Prostate gland (tissue), 2 donors: ENCODE data around the gene P2RY12.

Experiments used
- POLR2A ChIP-seq: fragments of 450-650 bp; IDR thresholded peaks from one replicate; pipeline ENCODE4 v1.6.1; 2016; ENCODE audit warnings: antibody characterized with exemption, mild to moderate bottlenecking
- POLR2AphosphoS5 ChIP-seq: sonication (generic); formaldehyde crosslinking; IDR thresholded peaks from one replicate; pipeline ENCODE4 v1.6.1; 2017; ENCODE audit warnings: antibody characterized with exemption
- TF ChIP-seq, protein P1 (sequence below), 4 experiments: fragments of 200-600 bp in 2 of 4; fragments of 450-650 bp in 2 of 4; sonication (generic) in 2 of 4; IDR thresholded peaks; 1 replicate in 3 of 4; 2 replicates in 1 of 4; pipeline ENCODE4 v1.5.1; 2016 to 2019; ENCODE audit warnings: antibody characterized with exemption in 4 of 4, mild to moderate bottlenecking in 2 of 4, moderate library complexity in 2 of 4

DNA sequence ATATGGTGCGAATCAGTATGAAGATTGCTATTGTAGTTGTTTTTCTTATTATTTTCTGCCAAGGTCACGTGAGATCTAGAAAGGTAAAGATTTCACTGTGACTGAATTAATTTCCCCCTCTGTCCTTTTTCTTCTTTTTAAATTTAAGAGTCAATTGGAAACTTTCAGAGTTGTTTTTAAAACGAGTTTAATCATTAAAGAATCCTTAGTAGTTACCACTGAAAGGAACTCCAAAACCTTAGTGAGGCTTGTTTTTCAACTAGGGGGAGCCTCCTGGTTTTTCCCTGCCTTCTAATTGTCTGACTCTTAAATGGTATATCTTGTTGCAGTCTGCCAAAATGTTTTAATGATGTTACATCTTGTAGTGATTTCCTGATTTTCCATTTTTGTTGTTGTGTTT lies 17.6 kb downstream of the P2RY12 start:
- TF ChIP-seq, protein P1, sequence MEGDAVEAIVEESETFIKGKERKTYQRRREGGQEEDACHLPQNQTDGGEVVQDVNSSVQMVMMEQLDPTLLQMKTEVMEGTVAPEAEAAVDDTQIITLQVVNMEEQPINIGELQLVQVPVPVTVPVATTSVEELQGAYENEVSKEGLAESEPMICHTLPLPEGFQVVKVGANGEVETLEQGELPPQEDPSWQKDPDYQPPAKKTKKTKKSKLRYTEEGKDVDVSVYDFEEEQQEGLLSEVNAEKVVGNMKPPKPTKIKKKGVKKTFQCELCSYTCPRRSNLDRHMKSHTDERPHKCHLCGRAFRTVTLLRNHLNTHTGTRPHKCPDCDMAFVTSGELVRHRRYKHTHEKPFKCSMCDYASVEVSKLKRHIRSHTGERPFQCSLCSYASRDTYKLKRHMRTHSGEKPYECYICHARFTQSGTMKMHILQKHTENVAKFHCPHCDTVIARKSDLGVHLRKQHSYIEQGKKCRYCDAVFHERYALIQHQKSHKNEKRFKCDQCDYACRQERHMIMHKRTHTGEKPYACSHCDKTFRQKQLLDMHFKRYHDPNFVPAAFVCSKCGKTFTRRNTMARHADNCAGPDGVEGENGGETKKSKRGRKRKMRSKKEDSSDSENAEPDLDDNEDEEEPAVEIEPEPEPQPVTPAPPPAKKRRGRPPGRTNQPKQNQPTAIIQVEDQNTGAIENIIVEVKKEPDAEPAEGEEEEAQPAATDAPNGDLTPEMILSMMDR (IDR thresholded peaks at IDR 0.05) = no peak
- no peak for TF ChIP-seq POLR2AphosphoS5
- no peak for TF ChIP-seq POLR2A
